NCI-H82 treated with DMSO at 0.1 percent for 48 hours (cell line): ENCODE data around the gene ERF.

ENCODE experiments used
- DNase-seq: peaks from one replicate; lab custom pipeline; 2025; ENCODE audit not compliant: unreplicated experiment; lab: John Stamatoyannopoulos, UW

ERF gene

GRCh38 chr19:42254850-42255765 is at the start of gene ERF:
ERF (minus strand) TSS chr19:42255128; CDS start chr19:42254999, 129 bp downstream.
- peak; percentile 71 for DNase-seq

DNA sequence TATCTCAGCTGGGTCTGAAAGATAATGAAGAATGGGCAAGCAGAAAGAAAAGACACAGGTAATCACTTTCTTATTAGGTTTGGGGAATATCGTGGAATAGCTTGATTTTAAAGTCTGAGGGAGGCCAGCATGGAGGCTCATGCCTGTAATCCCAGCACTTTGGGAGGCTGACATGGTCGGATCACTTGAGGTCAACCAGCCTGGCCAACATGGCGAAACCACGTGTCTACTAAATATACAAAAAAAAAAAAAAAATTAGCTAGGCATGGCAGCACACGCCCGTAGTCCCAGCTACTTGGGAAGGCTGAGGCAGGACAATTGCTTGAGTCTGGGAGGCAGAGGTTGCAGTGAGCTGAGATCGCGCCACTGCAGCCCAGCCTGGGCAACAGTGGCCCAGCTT is 48.9 kb upstream of the ERF start:
- no peak for DNase-seq

DNA sequence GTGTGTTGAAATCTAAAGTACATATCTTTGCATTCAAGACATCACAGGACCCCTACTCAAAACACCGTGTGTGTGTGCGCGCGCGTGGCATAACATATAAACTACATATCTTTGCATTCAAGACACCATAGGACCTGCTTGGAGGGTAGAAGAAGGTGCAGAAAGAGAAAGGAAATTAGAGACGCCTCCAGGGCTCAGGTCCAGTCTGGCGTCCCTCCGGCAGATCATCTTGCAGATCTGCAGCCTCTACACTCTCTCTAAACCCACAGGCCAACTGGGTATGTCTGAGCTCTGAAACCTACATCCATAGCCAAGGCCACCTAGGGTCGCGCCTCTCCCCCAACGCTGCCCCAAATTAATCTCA is 48.2 kb upstream of the ERF start:
- no peak for DNase-seq

DNA sequence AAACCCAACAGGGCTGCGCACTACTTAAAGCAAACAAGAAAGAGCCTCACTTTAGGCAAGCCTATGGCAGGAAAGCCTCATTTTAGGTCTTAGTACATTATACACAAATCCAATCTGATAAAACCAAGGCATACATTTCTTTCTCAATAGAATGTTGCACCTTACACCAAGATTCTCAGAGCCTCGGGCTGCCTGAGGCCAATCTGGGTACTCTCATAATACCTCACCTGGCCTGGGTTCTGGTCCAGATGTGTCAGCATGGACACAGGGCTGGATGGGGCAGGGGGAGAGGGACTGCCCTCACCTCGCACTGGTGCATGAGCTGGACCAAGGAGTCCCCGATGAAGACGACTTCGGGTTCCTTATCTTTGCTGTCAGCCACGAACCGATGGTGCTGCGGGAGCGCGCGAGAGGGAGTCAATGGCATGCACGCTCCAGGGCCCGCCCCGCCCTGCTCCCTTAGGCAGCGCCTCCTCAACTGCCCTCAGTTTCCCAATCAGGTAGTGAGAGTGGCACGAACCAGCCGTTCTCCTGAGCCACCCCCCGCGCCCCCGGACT is 46.8 kb upstream of the ERF start, which contains the start of gene PRR19:
TSS of gene PRR19 (plus strand) at position 487 of the 558 bp plus-strand sequence. CDS start 7,453 bp downstream, outside the sequence.
- no peak for DNase-seq

DNA sequence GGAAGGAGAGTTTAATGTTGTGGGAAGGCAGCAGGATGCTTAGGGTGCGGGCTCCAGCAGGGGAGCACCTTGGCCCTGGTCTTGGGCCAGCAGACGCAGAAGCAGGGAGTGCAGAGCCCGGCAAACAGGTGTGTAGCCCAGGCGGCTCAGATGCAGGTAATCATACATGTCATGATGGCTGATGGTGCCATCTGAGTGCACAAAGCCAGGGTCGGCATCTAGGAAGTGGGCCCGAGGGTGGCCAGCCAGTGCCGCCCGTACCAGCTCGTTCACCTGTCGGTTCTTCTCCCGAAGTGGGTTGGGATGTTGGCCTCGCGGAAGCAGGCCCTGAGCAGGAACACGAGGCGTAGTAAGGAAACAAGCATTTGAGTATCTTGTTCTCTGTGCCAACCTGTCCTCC is 42.1 kb upstream of the ERF start:
- DNase-seq, result no peak

- peak; percentile 51 for DNase-seq
Measured at GRCh38 chr19:42295831-42296525, 41.0 kb upstream of the ERF start.

DNA sequence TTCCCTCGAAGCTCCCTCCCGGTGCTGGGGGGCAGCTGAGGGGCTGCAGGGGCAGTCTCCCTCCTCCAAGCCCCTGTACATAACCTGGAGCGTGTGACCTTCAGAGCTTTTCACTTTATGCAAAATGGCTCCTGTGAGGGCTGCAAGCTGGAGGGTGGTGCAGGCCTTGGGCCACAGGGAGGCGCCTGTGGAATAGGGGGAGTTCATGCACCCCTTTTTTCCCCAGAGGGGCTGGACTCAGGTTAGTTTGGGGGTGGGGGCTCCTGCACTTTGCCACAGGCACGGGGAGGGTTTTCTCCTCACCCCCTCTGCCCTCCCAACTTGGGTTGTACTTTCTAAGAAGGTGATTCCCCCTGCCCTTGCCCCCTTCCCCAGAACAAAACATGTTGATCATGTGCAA is 40.4 kb upstream of the ERF start:
- no peak for DNase-seq

DNA sequence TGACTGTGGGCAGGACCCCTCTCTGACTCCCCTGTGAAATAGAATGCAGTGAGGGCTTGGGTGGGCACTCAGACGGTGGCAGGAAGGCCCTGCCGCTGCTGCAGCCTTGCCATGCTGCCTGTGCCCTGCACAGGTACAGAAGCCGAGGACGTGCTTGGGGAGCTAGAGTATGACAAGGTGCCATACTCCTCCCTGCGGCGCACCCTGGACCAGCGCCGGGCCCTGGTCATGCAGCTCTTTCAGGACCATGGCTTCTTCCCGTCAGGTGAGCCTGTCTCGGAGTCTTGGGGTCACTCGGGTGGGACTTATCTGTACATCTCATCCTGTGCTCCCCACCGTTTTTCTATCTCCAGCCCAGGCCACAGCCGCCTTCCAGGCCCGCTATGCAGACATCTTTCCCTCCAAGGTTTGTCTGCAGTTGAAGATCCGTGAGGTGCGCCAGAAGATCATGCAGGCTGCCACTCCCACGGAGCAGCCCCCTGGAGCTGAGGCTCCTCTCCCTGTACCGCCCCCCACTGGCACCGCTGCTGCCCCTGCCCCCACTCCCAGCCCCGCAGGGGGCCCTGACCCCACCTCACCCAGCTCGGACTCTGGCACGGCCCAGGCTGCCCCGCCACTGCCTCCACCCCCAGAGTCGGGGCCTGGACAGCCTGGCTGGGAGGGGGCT is 39.7 kb upstream of the ERF start:
- DNase-seq, result no peak

- DNase-seq, result no peak
Measured at GRCh38 chr19:42293948-42294347, 39.0 kb upstream of the ERF start.

- no peak for DNase-seq
Measured at GRCh38 chr19:42293540-42293939, 38.6 kb upstream of the ERF start.

- DNase-seq, result no peak
Measured at GRCh38 chr19:42292963-42293362, 38.0 kb upstream of the ERF start.

- no peak for DNase-seq
Measured at GRCh38 chr19:42292042-42292960, 37.4 kb upstream of the ERF start.

GRCh38 chr19:42291435-42291810 is 36.5 kb upstream of the ERF start:
- DNase-seq, result no peak

- no peak for DNase-seq
Measured at GRCh38 chr19:42290523-42291434, 35.9 kb upstream of the ERF start.

- DNase-seq, result no peak
Measured at GRCh38 chr19:42290136-42290522, 35.2 kb upstream of the ERF start.

DNA sequence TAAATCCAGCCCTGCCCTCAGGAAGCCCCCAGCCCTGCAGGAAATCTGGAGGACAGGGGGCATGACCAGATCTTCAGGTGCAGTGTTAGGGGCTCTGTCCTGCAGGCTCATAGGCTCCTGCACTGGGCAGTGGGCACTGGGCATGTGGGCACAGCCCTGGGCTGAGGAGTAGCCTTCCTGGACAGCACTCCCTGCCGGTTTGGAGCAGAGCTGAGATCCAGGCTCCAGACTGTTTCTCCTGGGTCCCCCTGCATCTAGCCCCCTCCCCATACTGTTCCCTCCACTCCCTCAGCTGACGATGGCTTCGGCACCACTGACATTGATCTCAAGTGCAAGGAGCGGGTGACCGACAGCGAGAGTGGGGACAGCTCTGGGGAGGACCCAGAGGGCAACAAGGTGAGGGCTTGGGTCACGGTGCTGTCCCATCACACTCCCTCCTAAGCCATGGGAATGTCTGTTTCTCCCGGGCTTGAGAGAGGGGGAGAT is 34.7 kb upstream of the ERF start:
- DNase-seq, result no peak

DNA sequence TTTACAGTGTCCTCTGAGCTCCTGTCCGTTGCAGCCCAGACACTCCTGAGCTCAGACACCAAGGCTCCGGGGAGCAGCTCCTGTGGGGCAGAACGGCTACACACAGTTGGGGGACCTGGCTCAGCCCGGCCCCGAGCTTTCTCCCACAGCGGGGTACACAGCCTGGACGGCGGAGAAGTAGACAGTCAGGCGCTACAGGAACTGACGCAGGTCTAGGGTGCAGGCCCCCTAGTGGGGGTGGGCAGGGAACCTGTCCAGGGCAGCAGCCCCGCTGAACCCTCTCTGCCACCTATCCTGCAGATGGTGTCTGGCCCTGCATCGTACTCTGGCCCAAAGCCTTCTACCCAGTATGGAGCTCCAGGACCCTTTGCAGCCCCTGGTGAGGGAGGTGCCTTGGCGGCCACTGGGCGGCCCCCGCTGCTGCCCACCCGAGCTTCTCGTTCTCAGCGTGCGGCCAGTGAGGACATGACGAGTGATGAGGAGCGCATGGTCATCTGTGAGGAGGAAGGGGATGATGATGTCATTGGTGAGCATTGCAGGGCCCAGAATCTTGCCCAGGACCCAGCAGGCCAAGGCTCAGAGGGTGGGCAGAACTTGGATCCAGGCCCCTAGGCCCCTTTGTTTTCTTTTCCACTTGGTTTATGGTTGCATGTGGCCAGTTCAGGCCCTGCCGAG is 34.1 kb upstream of the ERF start:
- no peak for DNase-seq

DNA sequence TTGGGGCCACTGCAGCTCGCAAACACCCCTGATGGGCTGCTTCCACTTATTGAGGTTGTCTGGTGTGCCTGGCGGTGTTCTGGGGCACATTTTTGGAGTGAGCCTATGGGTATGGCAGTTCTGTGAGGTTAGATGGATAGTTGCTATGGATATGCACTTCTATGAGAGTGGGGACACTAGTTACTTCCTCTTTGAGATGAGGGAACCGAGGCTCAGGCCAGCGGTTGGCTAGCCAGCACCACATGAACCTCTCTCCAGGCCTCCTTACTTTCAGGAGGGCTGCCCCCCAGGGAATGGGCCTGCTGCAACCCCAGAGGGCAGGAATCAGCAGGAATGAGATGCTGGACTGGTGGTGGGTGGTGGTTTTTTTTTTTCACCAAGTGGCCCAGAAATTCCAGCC is 33.5 kb upstream of the ERF start:
- DNase-seq, result no peak

DNA sequence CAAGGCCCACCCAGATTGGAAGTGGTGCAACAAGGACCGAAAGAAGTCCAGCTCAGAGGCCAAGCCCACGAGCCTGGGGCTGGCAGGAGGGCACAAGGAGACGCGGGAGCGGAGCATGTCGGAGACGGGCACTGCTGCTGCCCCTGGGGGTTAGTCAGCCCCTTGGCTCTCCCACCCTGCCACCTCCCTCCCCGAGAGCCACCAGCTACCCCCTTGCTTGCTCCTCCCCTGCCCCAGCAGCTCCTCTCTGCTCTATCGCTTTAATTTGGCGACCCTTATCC is 32.8 kb upstream of the ERF start:
- no peak for DNase-seq
